Measurements from ENCODE around the gene SUSD4.

The SUSD4 gene

GRCh38 chr1:223341121-223341520, 22.9 kb downstream of the SUSD4 start:
- H3K27ac ChIP-seq (ENCODE audit: low read length), result no peak overlapping the region
- H3K4me1 ChIP-seq (ENCODE audit: control insufficient read depth, insufficient read depth, low read length), result peaks cover 3% of the 10 kb centered on the region

GRCh38 chr1:223340637-223341036, 23.3 kb downstream of the SUSD4 start:
- Histone ChIP-seq H3K27ac (ENCODE audit: low read length) (no peak overlapping the region), H3K9me3 (ENCODE audit: control insufficient read depth in 2 of 2, low read length in 2 of 2) (no peaks in the 10 kb centered on the region), H3K27me3 (ENCODE audit: control insufficient read depth in 1 of 2, insufficient read depth in 2 of 2, low read length in 2 of 2) (no peaks in the 10 kb centered on the region)

More at GRCh38 chr1:223341121-223341520, 22.9 kb downstream of the SUSD4 start:
- no peaks in the 10 kb centered on the region for H3K27me3 ChIP-seq (ENCODE audit: control insufficient read depth in 1 of 2, insufficient read depth in 2 of 2, low read length in 2 of 2)
- no peak overlapping the region for H3K9ac ChIP-seq (ENCODE audit: low read length in 2 of 2)
- peak overlapping the region in 1 of 2 donors; percentile 8 for H3K4me3 ChIP-seq (ENCODE audit: low read length in 2 of 2)
- no peaks in the 10 kb centered on the region for H3K9me3 ChIP-seq (ENCODE audit: control insufficient read depth in 2 of 2, low read length in 2 of 2)
- no peaks in the 10 kb centered on the region for H3K36me3 ChIP-seq (ENCODE audit: control insufficient read depth in 2 of 2, insufficient read depth in 2 of 2, low read length in 2 of 2)

GRCh38 chr1:223339861-223340260, 24.1 kb downstream of the SUSD4 start:
- H3K4me3 ChIP-seq (ENCODE audit: low read length in 2 of 2), result no peak overlapping the region
- no peak overlapping the region for H3K9ac ChIP-seq (ENCODE audit: low read length in 2 of 2)
- H3K9me3 ChIP-seq (ENCODE audit: control insufficient read depth in 2 of 2, low read length in 2 of 2), result no peaks in the 10 kb centered on the region
- H3K27me3 ChIP-seq (ENCODE audit: control insufficient read depth in 1 of 2, insufficient read depth in 2 of 2, low read length in 2 of 2), result no peaks in the 10 kb centered on the region
- no peak overlapping the region for H3K27ac ChIP-seq (ENCODE audit: low read length)
- peaks cover 3% of the 10 kb centered on the region for H3K4me1 ChIP-seq (ENCODE audit: control insufficient read depth, insufficient read depth, low read length)
- no peaks in the 10 kb centered on the region for H3K36me3 ChIP-seq (ENCODE audit: control insufficient read depth in 2 of 2, insufficient read depth in 2 of 2, low read length in 2 of 2)

More at GRCh38 chr1:223340637-223341036, 23.3 kb downstream of the SUSD4 start:
- no peak overlapping the region for H3K4me3 ChIP-seq (ENCODE audit: low read length in 2 of 2)
- peaks cover 3% of the 10 kb centered on the region for H3K4me1 ChIP-seq (ENCODE audit: control insufficient read depth, insufficient read depth, low read length)
- no peaks in the 10 kb centered on the region for H3K36me3 ChIP-seq (ENCODE audit: control insufficient read depth in 2 of 2, insufficient read depth in 2 of 2, low read length in 2 of 2)
- H3K9ac ChIP-seq (ENCODE audit: low read length in 2 of 2), result no peak overlapping the region

GRCh38 chr1:223338811-223339746, 24.9 kb downstream of the SUSD4 start:
- Histone ChIP-seq H3K9me3 (ENCODE audit: control insufficient read depth in 2 of 2, low read length in 2 of 2) (no peaks in the 10 kb centered on the region), H3K4me3 (ENCODE audit: low read length in 2 of 2) (no peak overlapping the region), H3K27ac (ENCODE audit: low read length) (no peak overlapping the region), H3K9ac (ENCODE audit: low read length in 2 of 2) (no peak overlapping the region), H3K4me1 (ENCODE audit: control insufficient read depth, insufficient read depth, low read length) (peaks cover 3% of the 10 kb centered on the region), H3K27me3 (ENCODE audit: control insufficient read depth in 1 of 2, insufficient read depth in 2 of 2, low read length in 2 of 2) (no peaks in the 10 kb centered on the region), H3K36me3 (ENCODE audit: control insufficient read depth in 2 of 2, insufficient read depth in 2 of 2, low read length in 2 of 2) (no peaks in the 10 kb centered on the region)

- Histone ChIP-seq H3K4me1 (ENCODE audit: control insufficient read depth, insufficient read depth, low read length) (peaks cover 3% of the 10 kb centered on the region), H3K9me3 (ENCODE audit: control insufficient read depth in 2 of 2, low read length in 2 of 2) (no peaks in the 10 kb centered on the region), H3K36me3 (ENCODE audit: control insufficient read depth in 2 of 2, insufficient read depth in 2 of 2, low read length in 2 of 2) (no peaks in the 10 kb centered on the region), H3K4me3 (ENCODE audit: low read length in 2 of 2) (no peak overlapping the region), H3K9ac (ENCODE audit: low read length in 2 of 2) (no peak overlapping the region), H3K27me3 (ENCODE audit: control insufficient read depth in 1 of 2, insufficient read depth in 2 of 2, low read length in 2 of 2) (no peaks in the 10 kb centered on the region), H3K27ac (ENCODE audit: low read length) (no peak overlapping the region)
Observed at GRCh38 chr1:223337174-223337869, 26.7 kb downstream of the SUSD4 start.

- Histone ChIP-seq H3K9me3 (ENCODE audit: control insufficient read depth in 2 of 2, low read length in 2 of 2) (no peaks in the 10 kb centered on the region), H3K4me1 (ENCODE audit: control insufficient read depth, insufficient read depth, low read length) (peaks cover 3% of the 10 kb centered on the region), H3K27ac (ENCODE audit: low read length) (no peak overlapping the region), H3K9ac (ENCODE audit: low read length in 2 of 2) (no peak overlapping the region), H3K4me3 (ENCODE audit: low read length in 2 of 2) (no peak overlapping the region), H3K36me3 (ENCODE audit: control insufficient read depth in 2 of 2, insufficient read depth in 2 of 2, low read length in 2 of 2) (no peaks in the 10 kb centered on the region), H3K27me3 (ENCODE audit: control insufficient read depth in 1 of 2, insufficient read depth in 2 of 2, low read length in 2 of 2) (no peaks in the 10 kb centered on the region)
Observed at GRCh38 chr1:223334156-223334555, 29.8 kb downstream of the SUSD4 start.

GRCh38 chr1:223332997-223333396, 31.0 kb downstream of the SUSD4 start:
- H3K4me1 ChIP-seq (ENCODE audit: control insufficient read depth, insufficient read depth, low read length), result peaks cover 3% of the 10 kb centered on the region
- no peaks in the 10 kb centered on the region for H3K9me3 ChIP-seq (ENCODE audit: control insufficient read depth in 2 of 2, low read length in 2 of 2)
- no peaks in the 10 kb centered on the region for H3K36me3 ChIP-seq (ENCODE audit: control insufficient read depth in 2 of 2, insufficient read depth in 2 of 2, low read length in 2 of 2)
- H3K9ac ChIP-seq (ENCODE audit: low read length in 2 of 2), result no peak overlapping the region
- H3K27ac ChIP-seq (ENCODE audit: low read length), result no peak overlapping the region
- no peak overlapping the region for H3K4me3 ChIP-seq (ENCODE audit: low read length in 2 of 2)
- no peaks in the 10 kb centered on the region for H3K27me3 ChIP-seq (ENCODE audit: control insufficient read depth in 1 of 2, insufficient read depth in 2 of 2, low read length in 2 of 2)

- no peak overlapping the region for H3K27ac ChIP-seq (ENCODE audit: low read length)
- H3K36me3 ChIP-seq (ENCODE audit: control insufficient read depth in 2 of 2, insufficient read depth in 2 of 2, low read length in 2 of 2), result no peaks in the 10 kb centered on the region
- H3K9ac ChIP-seq (ENCODE audit: low read length in 2 of 2), result no peak overlapping the region
- H3K9me3 ChIP-seq (ENCODE audit: control insufficient read depth in 2 of 2, low read length in 2 of 2), result no peaks in the 10 kb centered on the region
- H3K4me1 ChIP-seq (ENCODE audit: control insufficient read depth, insufficient read depth, low read length), result peaks cover 3% of the 10 kb centered on the region
- H3K27me3 ChIP-seq (ENCODE audit: control insufficient read depth in 1 of 2, insufficient read depth in 2 of 2, low read length in 2 of 2), result no peaks in the 10 kb centered on the region
- H3K4me3 ChIP-seq (ENCODE audit: low read length in 2 of 2), result no peak overlapping the region
Observed at GRCh38 chr1:223331929-223332328, 32.0 kb downstream of the SUSD4 start.

- Histone ChIP-seq H3K9me3 (ENCODE audit: control insufficient read depth in 2 of 2, low read length in 2 of 2) (no peaks in the 10 kb centered on the region), H3K9ac (ENCODE audit: low read length in 2 of 2) (no peak overlapping the region), H3K4me3 (ENCODE audit: low read length in 2 of 2) (no peak overlapping the region), H3K27ac (ENCODE audit: low read length) (no peak overlapping the region), H3K4me1 (ENCODE audit: control insufficient read depth, insufficient read depth, low read length) (peaks cover 3% of the 10 kb centered on the region), H3K27me3 (ENCODE audit: control insufficient read depth in 1 of 2, insufficient read depth in 2 of 2, low read length in 2 of 2) (no peaks in the 10 kb centered on the region), H3K36me3 (ENCODE audit: control insufficient read depth in 2 of 2, insufficient read depth in 2 of 2, low read length in 2 of 2) (no peaks in the 10 kb centered on the region)
Observed at GRCh38 chr1:223331301-223331700, 32.7 kb downstream of the SUSD4 start.

GRCh38 chr1:223330466-223330865, 33.5 kb downstream of the SUSD4 start:
- Histone ChIP-seq H3K27ac (ENCODE audit: low read length) (no peak overlapping the region), H3K9me3 (ENCODE audit: control insufficient read depth in 2 of 2, low read length in 2 of 2) (no peaks in the 10 kb centered on the region), H3K4me3 (ENCODE audit: low read length in 2 of 2) (no peak overlapping the region), H3K4me1 (ENCODE audit: control insufficient read depth, insufficient read depth, low read length) (peaks cover 3% of the 10 kb centered on the region), H3K36me3 (ENCODE audit: control insufficient read depth in 2 of 2, insufficient read depth in 2 of 2, low read length in 2 of 2) (no peaks in the 10 kb centered on the region), H3K27me3 (ENCODE audit: control insufficient read depth in 1 of 2, insufficient read depth in 2 of 2, low read length in 2 of 2) (no peaks in the 10 kb centered on the region), H3K9ac (ENCODE audit: low read length in 2 of 2) (no peak overlapping the region)

Data from stomach smooth muscle (tissue), 2 donors.